SK-N-SH treated with all-trans-retinoic acid at 6 μM for 48 hours (cell line): ENCODE data around the gene VWDE.

ENCODE experiments used
- ATAC-seq: fragments of 200-7000 bp; cut with Tn5 transposase; 3 replicates; pipeline ENCODE4 v1.9.1; 2020; ENCODE audit warnings: mild to moderate bottlenecking, moderate library complexity
- CSDC2 ChIP-seq: fragments of 250-450 bp; sonication (Bioruptor Pico); IDR thresholded peaks from 2 replicates; pipeline ENCODE4 v1.5.0; 2020; ENCODE audit warnings: mild to moderate bottlenecking, moderate library complexity
- ESRRG ChIP-seq: fragments of 250-450 bp; sonication (Bioruptor Pico); IDR thresholded peaks from 2 replicates; pipeline ENCODE4 v1.6.1; 2021; ENCODE audit warnings: mild to moderate bottlenecking
- GLIS3 ChIP-seq: fragments of 250-450 bp; sonication (Bioruptor Pico); IDR thresholded peaks from 2 replicates; pipeline ENCODE4 v1.5.0; 2020; ENCODE audit warnings: mild to moderate bottlenecking, moderate library complexity
- ISL1 ChIP-seq: fragments of 250-450 bp; sonication (Bioruptor Pico); IDR thresholded peaks from 2 replicates; pipeline ENCODE4 v2.1.2; 2022; ENCODE audit warnings: mild to moderate bottlenecking, moderate library complexity
- OSR1 ChIP-seq: fragments of 250-450 bp; sonication (Bioruptor Pico); IDR thresholded peaks from 2 replicates; pipeline ENCODE4 v1.8.0; 2022; ENCODE audit warnings: moderate library complexity, mild to moderate bottlenecking, inconsistent platforms
- PPARA ChIP-seq: fragments of 250-450 bp; sonication (Bioruptor Pico); IDR thresholded peaks from 2 replicates; pipeline ENCODE4 v1.5.0; 2020; ENCODE audit warnings: mild to moderate bottlenecking, borderline replicate concordance
- RARB ChIP-seq: fragments of 250-450 bp; sonication (Bioruptor Pico); IDR thresholded peaks from 2 replicates; pipeline ENCODE4 v1.8.0; 2021; ENCODE audit warnings: mild to moderate bottlenecking, moderate library complexity
- SNAI2 ChIP-seq: fragments of 250-450 bp; sonication (Bioruptor Pico); IDR thresholded peaks from 2 replicates; pipeline ENCODE4 v1.5.0; 2020; ENCODE audit warnings: mild to moderate bottlenecking, moderate library complexity
- ZC3H10 ChIP-seq: fragments of 250-450 bp; sonication (Bioruptor Pico); IDR thresholded peaks from 2 replicates; pipeline ENCODE4 v1.5.1; 2021; ENCODE audit warnings: mild to moderate bottlenecking, moderate library complexity
- ZFP3 ChIP-seq: fragments of 250-450 bp; sonication (Bioruptor Pico); IDR thresholded peaks from 2 replicates; pipeline ENCODE4 v1.5.0; 2020; ENCODE audit warnings: mild to moderate bottlenecking, moderate library complexity
- ZNF565 ChIP-seq: fragments of 450-650 bp; formaldehyde crosslinking; conservative IDR thresholded peaks from 2 replicates; pipeline ENCODE4 v1.5.0; 2020; ENCODE audit warnings: low read depth, mild to moderate bottlenecking, moderate library complexity
- ZNF70 ChIP-seq: fragments of 450-650 bp; formaldehyde crosslinking; IDR thresholded peaks from 2 replicates; pipeline ENCODE4 v1.5.0; 2020; ENCODE audit warnings: mild to moderate bottlenecking, moderate library complexity
- ZNF8 ChIP-seq: fragments of 450-650 bp; formaldehyde crosslinking; IDR thresholded peaks from 2 replicates; pipeline ENCODE4 v1.5.0; 2020; ENCODE audit warnings: mild to moderate bottlenecking, moderate library complexity
- TF ChIP-seq, protein P1 (sequence below): fragments of 250-450 bp; sonication (Bioruptor Pico); IDR thresholded peaks from 2 replicates; pipeline ENCODE4 v1.5.0; 2020; ENCODE audit warnings: mild to moderate bottlenecking, moderate library complexity
- TF ChIP-seq, protein P2 (sequence below): fragments of 250-450 bp; sonication (Bioruptor Pico); IDR thresholded peaks from 2 replicates; pipeline ENCODE4 v1.8.0; 2020; ENCODE audit warnings: mild to moderate bottlenecking, moderate library complexity, borderline replicate concordance
- TF ChIP-seq, protein P3 (sequence below): fragments of 250-450 bp; sonication (Bioruptor Pico); IDR thresholded peaks from 2 replicates; pipeline ENCODE4 v1.8.0; 2021; ENCODE audit warnings: low read depth, mild to moderate bottlenecking, moderate library complexity, borderline replicate concordance
- TF ChIP-seq, protein P4 (sequence below): fragments of 250-450 bp; sonication (Bioruptor Pico); IDR thresholded peaks from 2 replicates; pipeline ENCODE4 v1.5.1; 2020; ENCODE audit warnings: low read depth, mild to moderate bottlenecking, moderate library complexity
- TF ChIP-seq, protein P5 (sequence below): fragments of 250-450 bp; sonication (Bioruptor Pico); IDR thresholded peaks from 2 replicates; pipeline ENCODE4 v1.5.1; 2021; ENCODE audit warnings: mild to moderate bottlenecking, moderate library complexity

The VWDE gene

DNA sequence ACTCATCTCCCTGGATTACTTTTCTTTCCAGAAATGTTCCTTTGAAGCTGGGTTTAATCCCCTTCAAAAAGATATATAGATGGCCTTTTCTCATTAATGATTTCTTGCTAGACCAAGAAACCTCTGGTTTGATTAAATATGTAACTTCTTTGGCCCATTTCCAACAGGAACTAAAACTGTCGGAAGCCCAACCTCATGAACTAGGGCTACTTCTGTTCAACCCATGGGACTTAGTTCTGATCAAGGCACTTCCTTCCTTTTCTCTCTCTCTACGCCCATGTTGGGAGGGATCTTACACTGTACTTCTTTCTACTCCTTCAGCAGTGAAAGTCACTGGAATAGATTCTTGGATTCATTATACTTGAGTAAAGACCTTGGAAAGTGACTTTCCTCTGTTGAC lies 109.0 kb downstream of the VWDE start (continued):
- TF ChIP-seq, protein P1, sequence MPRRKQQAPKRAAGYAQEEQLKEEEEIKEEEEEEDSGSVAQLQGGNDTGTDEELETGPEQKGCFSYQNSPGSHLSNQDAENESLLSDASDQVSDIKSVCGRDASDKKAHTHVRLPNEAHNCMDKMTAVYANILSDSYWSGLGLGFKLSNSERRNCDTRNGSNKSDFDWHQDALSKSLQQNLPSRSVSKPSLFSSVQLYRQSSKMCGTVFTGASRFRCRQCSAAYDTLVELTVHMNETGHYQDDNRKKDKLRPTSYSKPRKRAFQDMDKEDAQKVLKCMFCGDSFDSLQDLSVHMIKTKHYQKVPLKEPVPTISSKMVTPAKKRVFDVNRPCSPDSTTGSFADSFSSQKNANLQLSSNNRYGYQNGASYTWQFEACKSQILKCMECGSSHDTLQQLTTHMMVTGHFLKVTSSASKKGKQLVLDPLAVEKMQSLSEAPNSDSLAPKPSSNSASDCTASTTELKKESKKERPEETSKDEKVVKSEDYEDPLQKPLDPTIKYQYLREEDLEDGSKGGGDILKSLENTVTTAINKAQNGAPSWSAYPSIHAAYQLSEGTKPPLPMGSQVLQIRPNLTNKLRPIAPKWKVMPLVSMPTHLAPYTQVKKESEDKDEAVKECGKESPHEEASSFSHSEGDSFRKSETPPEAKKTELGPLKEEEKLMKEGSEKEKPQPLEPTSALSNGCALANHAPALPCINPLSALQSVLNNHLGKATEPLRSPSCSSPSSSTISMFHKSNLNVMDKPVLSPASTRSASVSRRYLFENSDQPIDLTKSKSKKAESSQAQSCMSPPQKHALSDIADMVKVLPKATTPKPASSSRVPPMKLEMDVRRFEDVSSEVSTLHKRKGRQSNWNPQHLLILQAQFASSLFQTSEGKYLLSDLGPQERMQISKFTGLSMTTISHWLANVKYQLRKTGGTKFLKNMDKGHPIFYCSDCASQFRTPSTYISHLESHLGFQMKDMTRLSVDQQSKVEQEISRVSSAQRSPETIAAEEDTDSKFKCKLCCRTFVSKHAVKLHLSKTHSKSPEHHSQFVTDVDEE (CRISPR knock-in tag): no peak
- TF ChIP-seq, protein P2, sequence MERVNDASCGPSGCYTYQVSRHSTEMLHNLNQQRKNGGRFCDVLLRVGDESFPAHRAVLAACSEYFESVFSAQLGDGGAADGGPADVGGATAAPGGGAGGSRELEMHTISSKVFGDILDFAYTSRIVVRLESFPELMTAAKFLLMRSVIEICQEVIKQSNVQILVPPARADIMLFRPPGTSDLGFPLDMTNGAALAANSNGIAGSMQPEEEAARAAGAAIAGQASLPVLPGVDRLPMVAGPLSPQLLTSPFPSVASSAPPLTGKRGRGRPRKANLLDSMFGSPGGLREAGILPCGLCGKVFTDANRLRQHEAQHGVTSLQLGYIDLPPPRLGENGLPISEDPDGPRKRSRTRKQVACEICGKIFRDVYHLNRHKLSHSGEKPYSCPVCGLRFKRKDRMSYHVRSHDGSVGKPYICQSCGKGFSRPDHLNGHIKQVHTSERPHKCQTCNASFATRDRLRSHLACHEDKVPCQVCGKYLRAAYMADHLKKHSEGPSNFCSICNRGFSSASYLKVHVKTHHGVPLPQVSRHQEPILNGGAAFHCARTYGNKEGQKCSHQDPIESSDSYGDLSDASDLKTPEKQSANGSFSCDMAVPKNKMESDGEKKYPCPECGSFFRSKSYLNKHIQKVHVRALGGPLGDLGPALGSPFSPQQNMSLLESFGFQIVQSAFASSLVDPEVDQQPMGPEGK: no peak

DNA sequence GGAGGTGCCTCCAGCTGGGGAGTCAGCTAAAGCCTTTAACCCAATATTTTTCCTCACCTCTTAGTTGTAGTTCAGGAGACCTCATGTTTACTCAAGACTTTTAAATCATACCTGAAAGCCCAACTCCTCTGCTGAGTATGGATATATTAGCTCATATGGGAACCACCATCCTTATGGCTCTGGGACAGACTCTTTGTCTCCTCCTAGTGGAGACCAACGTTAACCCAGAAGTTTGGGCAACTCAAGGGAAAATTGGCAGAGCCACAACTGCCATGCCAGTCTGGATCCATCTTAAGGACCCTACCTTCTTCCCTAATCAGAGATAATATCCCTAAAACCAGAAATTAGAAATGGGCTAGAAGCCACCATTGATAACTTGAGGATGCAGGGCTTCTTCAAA lies 111.8 kb downstream of the VWDE start:
- ATAC-seq: no peak

DNA sequence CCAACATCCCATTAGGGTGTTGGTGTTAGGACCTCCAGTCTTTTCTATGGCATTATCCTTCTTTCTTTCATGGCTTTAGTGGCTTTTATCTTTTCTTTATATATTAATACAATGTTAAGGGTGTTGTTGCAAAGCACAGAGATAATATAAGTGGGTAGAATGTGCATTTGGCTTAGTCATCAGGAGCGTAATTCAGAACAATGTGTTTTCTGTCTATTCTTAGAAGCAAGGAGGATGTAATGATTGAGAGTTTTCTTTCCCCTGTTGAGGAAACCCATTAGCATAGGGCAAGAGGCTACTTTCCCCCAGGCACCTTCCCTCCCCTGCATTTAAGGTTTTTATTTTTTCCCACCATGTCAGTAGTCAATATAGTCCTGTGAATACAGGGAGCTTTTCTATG lies 112.9 kb downstream of the VWDE start:
- no peak for ATAC-seq

More for the DNA sequence above, 111.8 kb downstream of the VWDE start:
- TF ChIP-seq ZNF8 (CRISPR knock-in tag): no peak
- TF ChIP-seq RARB (CRISPR knock-in tag): no peak
- no peak for TF ChIP-seq CSDC2
- TF ChIP-seq SNAI2 (CRISPR knock-in tag): no peak
- TF ChIP-seq ESRRG (CRISPR knock-in tag): no peak
- TF ChIP-seq OSR1 (CRISPR knock-in tag): no peak
- TF ChIP-seq, protein P1 (CRISPR knock-in tag): no peak
- no peak for TF ChIP-seq PPARA
- no peak for TF ChIP-seq ZC3H10
- TF ChIP-seq ZFP3 (CRISPR knock-in tag): no peak

More for the DNA sequence above, 112.9 kb downstream of the VWDE start:
- no peak for TF ChIP-seq ZC3H10
- no peak for TF ChIP-seq CSDC2
- TF ChIP-seq SNAI2 (CRISPR knock-in tag): no peak
- TF ChIP-seq, protein P2: no peak
- TF ChIP-seq ZFP3 (CRISPR knock-in tag): no peak
- TF ChIP-seq ISL1: no peak
- TF ChIP-seq, protein P3, sequence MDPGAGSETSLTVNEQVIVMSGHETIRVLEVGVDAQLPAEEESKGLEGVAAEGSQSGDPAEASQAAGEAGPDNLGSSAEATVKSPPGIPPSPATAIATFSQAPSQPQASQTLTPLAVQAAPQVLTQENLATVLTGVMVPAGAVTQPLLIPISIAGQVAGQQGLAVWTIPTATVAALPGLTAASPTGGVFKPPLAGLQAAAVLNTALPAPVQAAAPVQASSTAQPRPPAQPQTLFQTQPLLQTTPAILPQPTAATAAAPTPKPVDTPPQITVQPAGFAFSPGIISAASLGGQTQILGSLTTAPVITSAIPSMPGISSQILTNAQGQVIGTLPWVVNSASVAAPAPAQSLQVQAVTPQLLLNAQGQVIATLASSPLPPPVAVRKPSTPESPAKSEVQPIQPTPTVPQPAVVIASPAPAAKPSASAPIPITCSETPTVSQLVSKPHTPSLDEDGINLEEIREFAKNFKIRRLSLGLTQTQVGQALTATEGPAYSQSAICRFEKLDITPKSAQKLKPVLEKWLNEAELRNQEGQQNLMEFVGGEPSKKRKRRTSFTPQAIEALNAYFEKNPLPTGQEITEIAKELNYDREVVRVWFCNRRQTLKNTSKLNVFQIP (CRISPR knock-in tag): no peak
- no peak for TF ChIP-seq PPARA
- TF ChIP-seq GLIS3: no peak
- TF ChIP-seq ZNF70 (CRISPR knock-in tag): no peak
- TF ChIP-seq ZNF8 (CRISPR knock-in tag): no peak
- TF ChIP-seq OSR1 (CRISPR knock-in tag): no peak
- TF ChIP-seq ZNF565 (CRISPR knock-in tag): no peak
- TF ChIP-seq, protein P4, sequence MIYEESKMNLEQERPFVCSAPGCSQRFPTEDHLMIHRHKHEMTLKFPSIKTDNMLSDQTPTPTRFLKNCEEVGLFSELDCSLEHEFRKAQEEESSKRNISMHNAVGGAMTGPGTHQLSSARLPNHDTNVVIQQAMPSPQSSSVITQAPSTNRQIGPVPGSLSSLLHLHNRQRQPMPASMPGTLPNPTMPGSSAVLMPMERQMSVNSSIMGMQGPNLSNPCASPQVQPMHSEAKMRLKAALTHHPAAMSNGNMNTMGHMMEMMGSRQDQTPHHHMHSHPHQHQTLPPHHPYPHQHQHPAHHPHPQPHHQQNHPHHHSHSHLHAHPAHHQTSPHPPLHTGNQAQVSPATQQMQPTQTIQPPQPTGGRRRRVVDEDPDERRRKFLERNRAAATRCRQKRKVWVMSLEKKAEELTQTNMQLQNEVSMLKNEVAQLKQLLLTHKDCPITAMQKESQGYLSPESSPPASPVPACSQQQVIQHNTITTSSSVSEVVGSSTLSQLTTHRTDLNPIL (CRISPR knock-in tag): no peak
- TF ChIP-seq, protein P1 (CRISPR knock-in tag): no peak
- TF ChIP-seq, protein P5, sequence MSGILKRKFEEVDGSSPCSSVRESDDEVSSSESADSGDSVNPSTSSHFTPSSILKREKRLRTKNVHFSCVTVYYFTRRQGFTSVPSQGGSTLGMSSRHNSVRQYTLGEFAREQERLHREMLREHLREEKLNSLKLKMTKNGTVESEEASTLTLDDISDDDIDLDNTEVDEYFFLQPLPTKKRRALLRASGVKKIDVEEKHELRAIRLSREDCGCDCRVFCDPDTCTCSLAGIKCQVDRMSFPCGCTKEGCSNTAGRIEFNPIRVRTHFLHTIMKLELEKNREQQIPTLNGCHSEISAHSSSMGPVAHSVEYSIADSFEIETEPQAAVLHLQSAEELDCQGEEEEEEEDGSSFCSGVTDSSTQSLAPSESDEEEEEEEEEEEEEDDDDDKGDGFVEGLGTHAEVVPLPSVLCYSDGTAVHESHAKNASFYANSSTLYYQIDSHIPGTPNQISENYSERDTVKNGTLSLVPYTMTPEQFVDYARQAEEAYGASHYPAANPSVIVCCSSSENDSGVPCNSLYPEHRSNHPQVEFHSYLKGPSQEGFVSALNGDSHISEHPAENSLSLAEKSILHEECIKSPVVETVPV (CRISPR knock-in tag): no peak
